ENCODE data around the gene HAUS7.

The HAUS7 gene

GRCh38 chrX:153468008-153468580 lies 2.3 kb downstream of the HAUS7 start:
- H3K4me3 ChIP-seq (ENCODE audit: low read depth, low read length), result no peak overlapping the region
- no peak for DNase-seq (ENCODE audit: low read depth)
- TF ChIP-seq CTCF (IDR thresholded peaks at IDR 0.05; ENCODE audit: low read depth, low read length, missing control alignments), result no peak

GRCh38 chrX:153465691-153466380 lies 4.5 kb downstream of the HAUS7 start:
- DNase-seq (ENCODE audit: low read depth), result no peak
- TF ChIP-seq CTCF (IDR thresholded peaks at IDR 0.05; ENCODE audit: low read depth, low read length, missing control alignments), result no peak
- H3K4me3 ChIP-seq (ENCODE audit: low read depth, low read length), result no peak overlapping the region

DNA sequence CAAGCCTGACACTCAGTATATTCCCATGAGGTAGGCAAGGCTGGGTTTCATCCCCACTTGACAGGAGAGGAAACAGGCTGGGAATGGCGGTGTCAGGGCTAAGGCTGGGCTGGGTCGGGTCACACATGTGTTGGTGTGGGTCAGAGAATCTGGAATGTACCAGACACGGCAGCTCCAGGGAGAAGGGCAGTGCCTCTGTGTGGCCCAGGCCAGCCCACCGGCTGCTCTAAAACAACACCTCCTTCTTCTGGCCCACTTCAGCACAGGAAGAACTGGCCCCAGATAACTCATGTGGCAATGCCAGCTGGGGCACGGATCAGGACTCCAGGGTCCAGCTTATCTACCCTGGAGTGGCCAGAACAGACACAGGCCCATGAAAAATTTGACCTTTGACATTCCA lies 6.3 kb downstream of the HAUS7 start:
- TF ChIP-seq CTCF (IDR thresholded peaks at IDR 0.05; ENCODE audit: low read depth, low read length, missing control alignments), result no peak
- DNase-seq (ENCODE audit: low read depth), result no peak
- no peak overlapping the region for H3K4me3 ChIP-seq (ENCODE audit: low read depth, low read length)

- no peak for DNase-seq (ENCODE audit: low read depth)
- H3K4me3 ChIP-seq (ENCODE audit: low read depth, low read length), result no peak overlapping the region
- TF ChIP-seq CTCF (IDR thresholded peaks at IDR 0.05; ENCODE audit: low read depth, low read length, missing control alignments), result no peak
Observed at GRCh38 chrX:153463556-153463955, 6.8 kb downstream of the HAUS7 start.

- no peak overlapping the region for H3K4me3 ChIP-seq (ENCODE audit: low read depth, low read length)
- no peak for TF ChIP-seq CTCF (IDR thresholded peaks at IDR 0.05; ENCODE audit: low read depth, low read length, missing control alignments)
- no peak for DNase-seq (ENCODE audit: low read depth)
Observed at GRCh38 chrX:153463031-153463430, 7.3 kb downstream of the HAUS7 start.

GRCh38 chrX:153462291-153462690 lies 8.1 kb downstream of the HAUS7 start:
- H3K4me3 ChIP-seq (ENCODE audit: low read depth, low read length), result no peak overlapping the region
- no peak for DNase-seq (ENCODE audit: low read depth)
- no peak for TF ChIP-seq CTCF (IDR thresholded peaks at IDR 0.05; ENCODE audit: low read depth, low read length, missing control alignments)

DNA sequence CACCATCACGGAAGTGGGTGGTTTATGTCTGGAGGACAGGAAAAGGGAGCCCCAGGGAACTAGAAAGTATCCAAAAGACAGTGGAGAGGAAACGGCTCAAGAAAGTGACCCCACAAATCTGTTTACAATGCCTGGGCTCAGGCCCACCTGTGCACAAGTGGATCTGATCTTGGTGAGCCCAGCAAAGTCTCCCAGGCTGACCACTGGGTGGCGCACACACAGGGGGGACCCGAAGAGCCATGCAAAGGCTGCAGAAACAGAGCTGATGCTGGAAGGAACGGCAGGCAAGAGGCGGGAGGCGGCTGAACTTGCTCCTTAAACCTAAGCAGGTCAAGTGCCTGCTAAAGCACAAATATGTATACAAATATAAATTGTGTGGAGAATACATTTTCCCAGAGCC lies 9.6 kb downstream of the HAUS7 start:
- no peak overlapping the region for H3K4me3 ChIP-seq (ENCODE audit: low read depth, low read length)
- no peak for DNase-seq (ENCODE audit: low read depth)
- peak; percentile 68 for TF ChIP-seq CTCF (IDR thresholded peaks at IDR 0.05; ENCODE audit: low read depth, low read length, missing control alignments)

Measured in GM12864 (cell line).